ACHN (cell line): ENCODE measurements around the gene SPRY4.

Experiments used
- DNase-seq: peaks from one replicate; pipeline ENCODE4 v3.0.0-alpha.2; 2015
- in situ Hi-C: cut with HindIII; loops from 2 replicates; pipeline ENCODE4 v1.10.0; 2017; ENCODE audit warnings: low sequenced_read_pairs, low pct_ligation_motif_present, low pct_unique_long_range_greater_than_20kb

Gene SPRY4

GRCh38 chr5:142319105-142319504 lies 5.7 kb downstream of the SPRY4 start:
- no peak for DNase-seq
- in situ Hi-C loops, result no loop called here

GRCh38 chr5:142317753-142318152 lies 7.1 kb downstream of the SPRY4 start:
- no peak for DNase-seq
- in situ Hi-C loops, result no loop called here

- in situ Hi-C loops, result no loop called here
- DNase-seq, result no peak
Observed at GRCh38 chr5:142317173-142317572, 7.6 kb downstream of the SPRY4 start.

GRCh38 chr5:142316681-142317080 lies 8.1 kb downstream of the SPRY4 start:
- no peak for DNase-seq
- in situ Hi-C loops, result no loop called here

- DNase-seq, result no peak
- in situ Hi-C loops, result no loop called here
Observed at GRCh38 chr5:142316051-142316450, 8.8 kb downstream of the SPRY4 start.

GRCh38 chr5:142315096-142315900 lies 9.5 kb downstream of the SPRY4 start:
- DNase-seq, result no peak
- in situ Hi-C loops, result no loop called here

GRCh38 chr5:142314606-142315005 lies 10.2 kb downstream of the SPRY4 start:
- in situ Hi-C loops, result no loop called here
- no peak for DNase-seq

GRCh38 chr5:142314109-142314508 lies 10.7 kb downstream of the SPRY4 start:
- in situ Hi-C loops, result no loop called here

GRCh38 chr5:142313682-142314081 lies 11.1 kb downstream of the SPRY4 start:
- no peak for DNase-seq
- in situ Hi-C loops, result no loop called here

More at GRCh38 chr5:142314109-142314508, 10.7 kb downstream of the SPRY4 start:
- DNase-seq, result no peak

GRCh38 chr5:142313275-142313674 lies 11.5 kb downstream of the SPRY4 start:
- in situ Hi-C loops, result no loop called here
- DNase-seq, result no peak

GRCh38 chr5:142312399-142312798 lies 12.4 kb downstream of the SPRY4 start:
- no peak for DNase-seq
- in situ Hi-C loops, result no loop called here

GRCh38 chr5:142311725-142312124 lies 13.1 kb downstream of the SPRY4 start:
- in situ Hi-C loops, result no loop called here
- no peak for DNase-seq

- in situ Hi-C loops, result no loop called here
- no peak for DNase-seq
Observed at GRCh38 chr5:142310803-142311202, 14.0 kb downstream of the SPRY4 start.

GRCh38 chr5:142309747-142310318 lies 15.0 kb downstream of the SPRY4 start:
- in situ Hi-C loops, result no loop called here
- DNase-seq, result no peak

GRCh38 chr5:142308358-142308757 lies 16.5 kb downstream of the SPRY4 start:
- in situ Hi-C loops, result no loop called here
- no peak for DNase-seq

- in situ Hi-C loops, result no loop called here
- DNase-seq, result no peak
Observed at GRCh38 chr5:142307146-142307890, 17.5 kb downstream of the SPRY4 start.

GRCh38 chr5:142306077-142306502 lies 18.7 kb downstream of the SPRY4 start:
- in situ Hi-C loops, result no loop called here
- no peak for DNase-seq

- in situ Hi-C loops, result no loop called here
- no peak for DNase-seq
Observed at GRCh38 chr5:142305211-142305610, 19.6 kb downstream of the SPRY4 start.

GRCh38 chr5:142304013-142304701 lies 20.7 kb downstream of the SPRY4 start:
- DNase-seq, result no peak
- in situ Hi-C loops, result no loop called here
